Naive thymus-derived CD4-positive, alpha-beta T cell (primary cell): ENCODE data around the gene SLC4A11. TPM values are rescaled to one million over a fixed set of nuclear protein-coding genes. Genes with fewer than 3 reads are reported as not detected.

Experiments used
- ATAC-seq: fragments of 150-1000 bp; cut with Tn5 transposase; 2 replicates; pipeline ENCODE4 v1.10.0; 2021; ENCODE audit warnings: mild to moderate bottlenecking, moderate library complexity
- CTCF ChIA-PET: fragments of 350-600 bp; sonication (Branson Sonifier 250); formaldehyde crosslinking; loops from one replicate; lab custom pipeline; 2021; ENCODE audit warnings: antibody characterized with exemption; lab: Charles Lee
- POLR2A ChIA-PET: fragments of 350-600 bp; sonication (Branson Sonifier 250); formaldehyde crosslinking; loops from one replicate; lab custom pipeline; 2021; ENCODE audit warnings: antibody characterized with exemption, inconsistent platforms; lab: Charles Lee
- DNase-seq, 9 donors: peaks; one replicate each; pipeline versions ENCODE4 v3.0.0 to v3.0.0-alpha.2; 2020 to 2022; ENCODE audit warnings: mixed read lengths in 1 of 9
- H3K27ac ChIP-seq: one replicate; pipeline ENCODE4 v1.7.0; 2013; ENCODE audit warnings: mild to moderate bottlenecking, low read depth, low read length, moderate library complexity
- H3K27me3 ChIP-seq, 2 donors: one replicate each; pipeline ENCODE4 v1.7.0; 2013; ENCODE audit warnings: low read length in 2 of 2, mild to moderate bottlenecking in 2 of 2, moderate library complexity in 2 of 2; ENCODE audit not compliant: control insufficient read depth in 2 of 2, insufficient read depth in 2 of 2
- H3K36me3 ChIP-seq, 3 experiments: 1 replicate in 2 of 3; 2 replicates in 1 of 3; pipeline ENCODE4 v1.7.0; 2013; ENCODE audit warnings: low read length in 3 of 3, mild to moderate bottlenecking in 3 of 3, moderate library complexity in 1 of 3; ENCODE audit not compliant: insufficient read depth in 3 of 3, control insufficient read depth in 2 of 3
- H3K4me1 ChIP-seq, 2 donors: one replicate each; pipeline ENCODE4 v1.7.0; 2013; ENCODE audit warnings: low read length in 2 of 2, mild to moderate bottlenecking in 2 of 2, moderate library complexity in 1 of 2; ENCODE audit not compliant: control insufficient read depth in 2 of 2, insufficient read depth in 2 of 2
- H3K4me3 ChIP-seq: 2 replicates; pipeline ENCODE4 v1.7.0; 2013; ENCODE audit warnings: mild to moderate bottlenecking, low read length
- H3K9me3 ChIP-seq, 3 experiments: 1 replicate in 2 of 3; 2 replicates in 1 of 3; pipeline ENCODE4 v1.7.0; 2013; ENCODE audit warnings: low read length in 3 of 3; ENCODE audit not compliant: control insufficient read depth in 2 of 3
- H3K27ac Mint-ChIP-seq, 9 donors: one replicate each; pipeline ENCODE4 v1.8.0; 2020 to 2022; ENCODE audit warnings: mixed read lengths in 9 of 9, mild to moderate bottlenecking in 8 of 9, moderate library complexity in 5 of 9, inconsistent platforms in 2 of 9
- H3K27me3 Mint-ChIP-seq, 5 donors: one replicate each; pipeline ENCODE4 v1.8.0; 2021 to 2022; ENCODE audit warnings: mixed read lengths in 5 of 5, mild to moderate bottlenecking in 1 of 5
- H3K36me3 Mint-ChIP-seq, 5 donors: one replicate each; pipeline ENCODE4 v1.8.0; 2020 to 2022; ENCODE audit warnings: mixed read lengths in 5 of 5, mild to moderate bottlenecking in 3 of 5, inconsistent platforms in 1 of 5
- H3K4me1 Mint-ChIP-seq, 7 donors: one replicate each; pipeline ENCODE4 v1.8.0; 2020 to 2022; ENCODE audit warnings: mixed read lengths in 7 of 7, mild to moderate bottlenecking in 3 of 7, inconsistent platforms in 1 of 7
- H3K4me3 Mint-ChIP-seq, 10 donors: one replicate each; pipeline ENCODE4 v1.8.0; 2020 to 2022; ENCODE audit warnings: mild to moderate bottlenecking in 10 of 10, mixed read lengths in 10 of 10, moderate library complexity in 6 of 10, inconsistent platforms in 2 of 10
- H3K9me3 Mint-ChIP-seq, 11 donors: one replicate each; pipeline ENCODE4 v1.8.0; 2020 to 2022; ENCODE audit warnings: mixed read lengths in 11 of 11, mild to moderate bottlenecking in 4 of 11, inconsistent platforms in 1 of 11, moderate library complexity in 1 of 11
- intact Hi-C, 2 donors: fragments of 100-400 bp; cut with micrococcal nuclease; formaldehyde crosslinking; loops; one replicate each; pipeline ENCODE4 v1.15.1; 2023
- polyA plus RNA-seq, 2 donors: library from polyadenylated mRNA; unstranded; fragments of 300-500 nt; fragmentation: Illumina TruSeq; gene quantifications; one replicate each; pipeline ENCODE4 v1.2.3, GENCODE V29; 2021
- total RNA-seq, 6 experiments: library from RNA in 5 of 6; stranded (reverse) in 5 of 6; gene quantifications; 1 replicate in 5 of 6; 2 replicates in 1 of 6; pipeline ENCODE4 v1.2.3 and lab custom pipeline; 2021 to 2026

SLC4A11 gene
- total and polyA plus RNA-seq, 7 experiments from 2014 or later, result 0.19 to 1.5 (median 0.93) TPM; not detected in 3

GRCh38 chr20:3243718-3244358, 4.8 kb upstream of the SLC4A11 start:
- peaks cover 4 to 11% (median 7%) of the 10 kb centered on the region in 7 donors for H3K4me1 Mint-ChIP-seq
- no peaks in the 10 kb centered on the region for H3K36me3 Mint-ChIP-seq
- peak overlapping the region in 1 of 10 donors; percentile 29 for H3K4me3 Mint-ChIP-seq
- H3K27ac ChIP-seq, result no peak overlapping the region
- ATAC-seq (no peak), DNase-seq (no peak)
- peaks cover 0 to 19% of the 10 kb centered on the region in 2 donors for H3K27me3 ChIP-seq
- no peaks in the 10 kb centered on the region for H3K9me3 Mint-ChIP-seq
- CTCF ChIA-PET, result no interaction called here
- H3K4me1 ChIP-seq, result peaks cover 0 to 16% of the 10 kb centered on the region in 2 donors
- H3K36me3 ChIP-seq, result no peaks in the 10 kb centered on the region
- intact Hi-C loops, result no loop called here
- POLR2A ChIA-PET, result no interaction called here
- H3K9me3 ChIP-seq, result no peaks in the 10 kb centered on the region
- H3K4me3 ChIP-seq, result no peak overlapping the region
- peaks cover 23 to 68% (median 36%) of the 10 kb centered on the region in 5 donors for H3K27me3 Mint-ChIP-seq
- no peak overlapping the region for H3K27ac Mint-ChIP-seq

DNA sequence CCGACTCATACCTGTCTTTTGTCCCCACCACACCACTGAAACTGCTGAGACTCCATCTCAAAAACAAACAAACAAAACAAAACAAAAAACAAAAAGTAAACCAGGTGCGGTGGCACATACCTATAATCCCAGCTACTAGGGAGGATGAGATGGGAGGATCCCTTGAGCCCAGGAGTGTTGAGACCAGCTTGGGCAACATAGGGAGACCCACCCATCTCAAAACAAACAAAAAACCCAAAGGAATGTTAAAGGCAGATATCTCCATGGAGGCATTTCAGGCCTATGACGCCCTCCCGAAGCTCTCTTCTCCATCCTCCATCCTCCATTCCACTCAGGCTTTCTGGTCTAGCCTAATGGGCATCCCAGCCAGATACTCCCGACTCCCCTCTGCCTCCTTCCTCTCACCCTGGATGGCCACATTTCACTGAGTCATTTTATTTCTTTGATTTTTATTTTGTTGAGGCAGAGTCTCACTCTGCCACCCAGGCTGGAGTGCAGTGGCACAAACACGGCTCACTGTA, 3.2 kb upstream of the SLC4A11 start:
- Mint-ChIP-seq H3K4me1 (peaks cover 5 to 11% (median 7%) of the 10 kb centered on the region in 7 donors), H3K27ac (peak overlapping the region in 1 of 9 donors; percentile 25), H3K27me3 (peaks cover 23 to 66% (median 36%) of the 10 kb centered on the region in 5 donors)

GRCh38 chr20:3240776-3241363, 1.9 kb upstream of the SLC4A11 start:
- ATAC-seq, result no peak
- H3K36me3 ChIP-seq, result no peaks in the 10 kb centered on the region
- no peak overlapping the region for H3K27ac ChIP-seq
- H3K27me3 ChIP-seq, result peaks cover 0 to 27% of the 10 kb centered on the region in 2 donors
- Mint-ChIP-seq H3K9me3 (peaks cover 0 to 1% (median 0%) of the 10 kb centered on the region in 11 donors), H3K27me3 (peaks cover 30 to 75% (median 47%) of the 10 kb centered on the region in 5 donors), H3K4me1 (peaks cover 6 to 16% (median 9%) of the 10 kb centered on the region in 7 donors), H3K36me3 (no peaks in the 10 kb centered on the region), H3K4me3 (peak overlapping the region; percentile 6 to 97 (median 60)), H3K27ac (no peak overlapping the region)
- no peak overlapping the region for H3K4me3 ChIP-seq
- no peak for DNase-seq
- POLR2A ChIA-PET, result no interaction called here
- H3K4me1 ChIP-seq, result peaks cover 0 to 16% of the 10 kb centered on the region in 2 donors
- H3K9me3 ChIP-seq, result no peaks in the 10 kb centered on the region
- CTCF ChIA-PET, result interaction anchor here (1.9 kb wide), 1 partner anchor 22 kb away, joined by 5 read pairs; no protein-coding TSS in a partner anchor
- intact Hi-C loops, result no loop called here

More for the DNA sequence above, 3.2 kb upstream of the SLC4A11 start:
- Mint-ChIP-seq H3K36me3 (no peaks in the 10 kb centered on the region), H3K9me3 (no peaks in the 10 kb centered on the region), H3K4me3 (peak overlapping the region in 2 of 10 donors; percentile 2 to 12)
- ChIA-PET CTCF (interaction anchor here (0.6 kb wide), 1 partner anchor 35 kb away, joined by 4 read pairs; no protein-coding TSS in a partner anchor), POLR2A (interaction anchor here (0.6 kb wide), 1 partner anchor 69 kb away, joined by 3 read pairs; the partner anchor contains the start of gene LZTS3)
- ATAC-seq (no peak), DNase-seq (no peak)
- Histone ChIP-seq H3K36me3 (no peaks in the 10 kb centered on the region), H3K27me3 (peaks cover 0 to 22% of the 10 kb centered on the region in 2 donors), H3K27ac (no peak overlapping the region), H3K9me3 (no peaks in the 10 kb centered on the region), H3K4me3 (no peak overlapping the region), H3K4me1 (peaks cover 0 to 16% of the 10 kb centered on the region in 2 donors)
- intact Hi-C loops, result no loop called here

DNA sequence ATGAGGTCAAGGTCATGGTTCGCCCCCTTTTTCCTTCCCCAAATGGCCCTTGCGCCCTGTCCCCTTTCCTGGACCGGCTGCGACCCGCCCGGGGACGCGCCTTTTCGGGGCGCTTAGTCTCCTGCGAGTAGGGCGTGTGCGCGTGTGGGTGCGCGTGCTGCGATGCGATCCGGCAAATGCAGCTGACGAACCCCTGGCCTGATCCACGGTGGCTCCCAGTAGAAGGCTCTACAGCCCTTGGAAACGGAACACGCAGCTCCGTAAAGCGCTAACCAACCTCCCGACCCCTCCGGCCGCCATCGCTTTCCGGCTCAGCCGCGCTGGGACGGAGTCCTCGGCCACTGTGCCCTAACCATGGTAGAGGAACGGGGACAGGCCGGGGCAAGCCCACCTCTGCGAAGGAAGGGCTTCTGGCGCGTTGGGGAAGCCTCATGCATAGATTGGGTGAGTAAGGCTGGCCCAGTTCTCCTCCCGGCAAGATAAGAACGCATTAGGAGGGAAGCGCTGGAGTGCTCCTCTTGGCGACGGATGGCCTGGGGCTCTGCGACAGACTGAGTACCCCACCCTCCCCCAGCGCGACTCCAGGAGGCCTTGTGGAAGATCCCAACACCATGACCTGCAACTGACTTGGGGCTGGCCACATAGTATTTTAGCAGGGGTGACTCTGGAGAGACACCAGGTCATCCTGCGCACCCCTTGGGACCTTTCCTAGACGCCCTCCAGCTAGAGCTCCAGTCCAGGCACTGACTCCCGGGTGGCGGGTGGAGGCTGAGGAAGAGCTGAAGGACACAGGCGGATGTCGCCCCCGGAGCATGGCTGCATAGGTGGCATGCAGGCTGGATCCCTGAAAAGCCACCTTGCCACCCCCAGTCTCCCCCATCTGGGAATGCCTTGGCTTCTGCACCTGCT, 1.1 kb upstream of the SLC4A11 start:
- ATAC-seq (peak; percentile 17), DNase-seq (peak in 2 of 9 donors; percentile 8 to 17)
- ChIA-PET POLR2A (interaction anchor here (0.7 to 1.0 kb wide), 2 partner anchors 17 to 24 kb away, joined by 3 to 4 read pairs; no protein-coding TSS in a partner anchor), CTCF (interaction anchor here (1.9 kb wide), 1 partner anchor 21 kb away, joined by 5 read pairs; no protein-coding TSS in a partner anchor)
- H3K9me3 Mint-ChIP-seq, result peaks cover 0 to 1% (median 0%) of the 10 kb centered on the region in 11 donors
- no peaks in the 10 kb centered on the region for H3K9me3 ChIP-seq
- peak overlapping the region; percentile 59 for H3K4me3 ChIP-seq
- H3K27ac ChIP-seq, result no peak overlapping the region
- H3K4me1 ChIP-seq, result peaks cover 0 to 16% of the 10 kb centered on the region in 2 donors
- peaks cover 37 to 74% (median 51%) of the 10 kb centered on the region in 5 donors for H3K27me3 Mint-ChIP-seq
- peaks cover 6 to 16% (median 9%) of the 10 kb centered on the region in 7 donors for H3K4me1 Mint-ChIP-seq
- H3K27me3 ChIP-seq, result peaks cover 0 to 27% of the 10 kb centered on the region in 2 donors
- no peaks in the 10 kb centered on the region for H3K36me3 Mint-ChIP-seq
- peak overlapping the region; percentile 83 to 97 (median 92) for H3K4me3 Mint-ChIP-seq
- peak overlapping the region in 3 of 9 donors; percentile 28 to 65 (median 46) for H3K27ac Mint-ChIP-seq
- intact Hi-C loops, result loop anchor here in 1 of 2 donors (2.0 kb wide), 1 partner anchor 17 kb away; no protein-coding TSS in a partner anchor
- H3K36me3 ChIP-seq, result no peaks in the 10 kb centered on the region

- ATAC-seq (peak; percentile 61), DNase-seq (peak in 7 of 9 donors; percentile 31 to 57 (median 45))
- ChIA-PET CTCF (no interaction called here), POLR2A (no interaction called here)
- Histone ChIP-seq H3K27ac (no peak overlapping the region), H3K27me3 (peaks cover 0 to 27% of the 10 kb centered on the region in 2 donors), H3K4me3 (peak overlapping the region; percentile 59), H3K36me3 (no peaks in the 10 kb centered on the region), H3K4me1 (peaks cover 0 to 16% of the 10 kb centered on the region in 2 donors), H3K9me3 (no peaks in the 10 kb centered on the region)
- H3K36me3 Mint-ChIP-seq, result no peaks in the 10 kb centered on the region
- H3K4me1 Mint-ChIP-seq, result peaks cover 6 to 16% (median 7%) of the 10 kb centered on the region in 7 donors
- peak overlapping the region in 2 of 9 donors; percentile 18 to 77 for H3K27ac Mint-ChIP-seq
- H3K9me3 Mint-ChIP-seq, result peaks cover 0 to 1% (median 0%) of the 10 kb centered on the region in 11 donors
- peaks cover 37 to 62% (median 47%) of the 10 kb centered on the region in 5 donors for H3K27me3 Mint-ChIP-seq
- intact Hi-C loops, result loop anchor here in 1 of 2 donors (2.0 kb wide), 1 partner anchor 16 kb away; no protein-coding TSS in a partner anchor
- peak overlapping the region; percentile 74 to 97 (median 82) for H3K4me3 Mint-ChIP-seq
Measured at GRCh38 chr20:3238616-3239025, 369 bp downstream of the SLC4A11 start.
